HUDEP-2 (cell line): ENCODE data around the gene PDF.
"Not testable (repeated sequence)": the region's sequence is repeated elsewhere in the genome, so short reads cannot be mapped to it uniquely, and the experiment has no call there.

Experiments used
- DNase-seq, 76 experiments: peaks; one replicate each; lab custom pipeline; 2025; ENCODE audit not compliant: unreplicated experiment in 76 of 76; lab: John Stamatoyannopoulos, UW

The PDF gene

GRCh38 chr16:69318911-69319289 lies 11.5 kb downstream of the PDF start:
- DNase-seq: no peak

- DNase-seq: no peak
These were observed 12.0 kb downstream of the PDF start for GRCh38 chr16:69318177-69318910.

GRCh38 chr16:69316595-69317034 lies 13.8 kb downstream of the PDF start:
- DNase-seq: no peak

GRCh38 chr16:69315486-69316311 lies 14.7 kb downstream of the PDF start:
- DNase-seq: no peak

GRCh38 chr16:69314534-69314933 lies 15.9 kb downstream of the PDF start:
- DNase-seq: no peak

GRCh38 chr16:69313469-69313868 lies 16.9 kb downstream of the PDF start:
- DNase-seq: no peak

- peak in 11 of 76 experiments; percentile 12 to 65 (median 40) for DNase-seq
These were observed 18.6 kb downstream of the PDF start for GRCh38 chr16:69311533-69312387.

GRCh38 chr16:69310653-69311532 lies 19.5 kb downstream of the PDF start, which contains the start of gene VPS4A:
TSS of gene VPS4A (plus strand) at chr16:69311350. CDS start at chr16:69311512, 162 bp downstream.
- DNase-seq: peak in 75 of 76 experiments; percentile 42 to 99 (median 94)

- DNase-seq: no peak
These were observed 21.1 kb downstream of the PDF start for GRCh38 chr16:69309316-69309715.

GRCh38 chr16:69307856-69308255 lies 22.5 kb downstream of the PDF start:
- DNase-seq: no peak

GRCh38 chr16:69307091-69307490 lies 23.3 kb downstream of the PDF start:
- DNase-seq: no peak

GRCh38 chr16:69306031-69306430 lies 24.4 kb downstream of the PDF start:
- no peak for DNase-seq

- DNase-seq: no peak
These were observed 28.1 kb downstream of the PDF start for GRCh38 chr16:69302301-69302700.

GRCh38 chr16:69301861-69302260 lies 28.5 kb downstream of the PDF start:
- DNase-seq: no peak

GRCh38 chr16:69301187-69301586 lies 29.2 kb downstream of the PDF start:
- no peak for DNase-seq

- DNase-seq: no peak
These were observed 32.1 kb downstream of the PDF start for GRCh38 chr16:69298261-69298660.

- not testable (repeated sequence) for DNase-seq
These were observed 33.6 kb downstream of the PDF start for GRCh38 chr16:69296771-69297170.

- no peak for DNase-seq
These were observed 36.3 kb downstream of the PDF start for GRCh38 chr16:69294051-69294450.

GRCh38 chr16:69293401-69293800 lies 37.0 kb downstream of the PDF start:
- DNase-seq: no peak

GRCh38 chr16:69291657-69292056 lies 38.7 kb downstream of the PDF start:
- DNase-seq: not testable (repeated sequence)
